NCI-H345 (cell line): ENCODE measurements around the gene FSD2.
"Not testable (repeated sequence)": the region's sequence is repeated elsewhere in the genome, so short reads cannot be mapped to it uniquely, and the experiment has no call there.

ENCODE experiments used
- DNase-seq: peaks from one replicate; lab custom pipeline; 2025; lab: John Stamatoyannopoulos, UW

Gene FSD2

GRCh38 chr15:82742134-82742533 is 63.7 kb downstream of the FSD2 start:
- no peak for DNase-seq

DNA sequence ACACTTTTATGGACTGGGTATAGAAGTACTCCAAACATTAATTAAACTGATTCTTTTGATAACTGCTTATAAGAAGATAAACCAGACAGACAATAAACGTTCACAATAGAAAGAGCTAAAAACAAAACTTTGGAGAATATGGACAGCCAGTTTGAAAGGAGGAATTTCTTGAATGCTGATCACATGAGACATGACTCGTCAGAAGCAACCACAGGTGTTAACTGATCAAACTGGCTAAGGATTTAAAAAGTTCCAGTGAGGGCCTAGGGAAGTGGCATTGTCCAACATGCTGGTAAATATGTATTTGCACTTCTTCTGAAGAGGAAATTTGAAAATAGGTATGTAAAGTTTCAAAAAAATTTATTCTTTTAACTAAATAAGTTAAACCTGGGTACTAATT is 66.8 kb downstream of the FSD2 start:
- DNase-seq: no peak

DNA sequence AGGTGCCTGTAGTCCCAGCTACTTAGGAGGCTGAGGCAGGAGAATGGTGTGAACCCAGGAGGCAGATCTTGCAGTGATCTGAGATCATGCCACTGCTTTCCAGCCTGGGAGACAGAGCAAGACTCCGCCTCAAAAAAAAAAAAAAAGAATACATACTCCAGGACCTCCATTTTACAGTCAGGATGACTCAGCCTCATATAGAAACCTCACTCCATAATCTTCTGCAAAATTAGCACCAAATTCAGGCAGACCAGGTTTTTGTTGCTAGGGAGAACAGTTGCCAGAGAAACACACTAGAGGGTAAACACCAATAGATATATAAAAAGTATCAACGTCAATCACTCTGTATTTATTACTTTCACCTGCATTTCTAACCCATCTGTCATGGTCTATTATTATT is 67.9 kb downstream of the FSD2 start:
- no peak for DNase-seq

DNA sequence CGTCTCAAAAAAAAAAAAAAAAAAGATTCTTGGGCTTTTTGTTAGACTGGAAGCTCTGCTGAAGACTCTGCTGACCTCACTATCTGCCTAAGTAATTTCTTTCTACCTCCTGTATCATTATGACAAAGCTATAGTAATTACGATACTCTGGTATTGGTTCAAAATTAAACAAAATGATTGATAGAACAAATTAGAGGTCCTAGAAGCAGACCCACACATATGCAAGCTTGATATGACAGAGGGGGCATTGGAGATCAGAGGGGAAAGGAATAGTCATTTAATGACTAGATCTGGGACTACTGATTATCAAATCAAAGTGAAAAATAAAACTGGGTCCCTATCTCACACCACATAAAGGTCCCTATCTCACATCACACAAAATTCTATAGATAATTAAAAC is 74.3 kb downstream of the FSD2 start:
- DNase-seq: no peak

DNA sequence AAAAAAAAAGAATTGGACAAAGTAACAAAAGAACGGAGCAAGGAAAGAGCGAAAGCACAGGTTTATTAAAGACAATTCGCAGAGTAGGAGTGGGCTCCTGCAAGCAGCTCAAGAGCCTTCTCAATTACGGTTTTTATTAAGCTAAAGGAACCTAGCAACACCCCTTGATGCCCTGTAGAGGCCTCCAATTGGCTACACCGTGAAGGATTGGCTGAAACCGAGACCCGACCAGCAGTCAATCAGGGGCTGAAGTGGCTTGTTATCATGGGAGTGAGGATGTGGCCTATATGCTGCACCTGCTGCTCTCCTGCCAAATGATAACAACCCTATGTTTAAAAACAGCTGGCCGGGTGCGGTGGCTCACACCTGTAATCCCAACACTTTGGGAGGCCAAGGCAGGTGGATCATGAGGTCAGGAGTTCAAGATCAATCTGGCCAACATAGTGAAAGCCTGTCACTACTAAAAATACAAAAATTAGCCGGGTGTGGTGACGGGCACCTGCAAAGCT is 75.8 kb downstream of the FSD2 start:
- DNase-seq: no peak

- DNase-seq: no peak
Measured at GRCh38 chr15:82726816-82727215, 79.1 kb downstream of the FSD2 start.

DNA sequence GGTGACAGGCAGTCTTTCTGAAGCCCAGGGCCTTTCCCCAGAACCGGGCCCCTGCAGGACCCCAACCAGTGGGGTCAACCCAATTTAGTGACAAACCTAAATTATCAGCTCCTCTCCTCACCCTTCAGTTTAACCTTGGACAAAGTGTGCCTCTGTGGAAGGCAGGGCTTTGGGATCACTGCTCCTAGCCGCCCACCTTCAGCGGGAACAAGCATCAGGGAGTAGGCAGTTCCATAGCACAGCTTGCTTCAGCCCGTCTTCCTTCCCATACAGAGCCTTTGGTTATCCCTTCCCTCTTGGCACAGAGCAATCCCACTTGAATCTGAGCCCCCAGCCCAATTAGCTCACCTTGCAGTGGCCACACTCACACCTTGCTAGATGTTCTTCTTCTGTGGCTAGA is 90.9 kb downstream of the FSD2 start:
- DNase-seq: no peak

GRCh38 chr15:82714016-82714415 is 91.9 kb downstream of the FSD2 start:
- DNase-seq: no peak

- no peak for DNase-seq
Measured at GRCh38 chr15:82712036-82712435, 93.8 kb downstream of the FSD2 start.

DNA sequence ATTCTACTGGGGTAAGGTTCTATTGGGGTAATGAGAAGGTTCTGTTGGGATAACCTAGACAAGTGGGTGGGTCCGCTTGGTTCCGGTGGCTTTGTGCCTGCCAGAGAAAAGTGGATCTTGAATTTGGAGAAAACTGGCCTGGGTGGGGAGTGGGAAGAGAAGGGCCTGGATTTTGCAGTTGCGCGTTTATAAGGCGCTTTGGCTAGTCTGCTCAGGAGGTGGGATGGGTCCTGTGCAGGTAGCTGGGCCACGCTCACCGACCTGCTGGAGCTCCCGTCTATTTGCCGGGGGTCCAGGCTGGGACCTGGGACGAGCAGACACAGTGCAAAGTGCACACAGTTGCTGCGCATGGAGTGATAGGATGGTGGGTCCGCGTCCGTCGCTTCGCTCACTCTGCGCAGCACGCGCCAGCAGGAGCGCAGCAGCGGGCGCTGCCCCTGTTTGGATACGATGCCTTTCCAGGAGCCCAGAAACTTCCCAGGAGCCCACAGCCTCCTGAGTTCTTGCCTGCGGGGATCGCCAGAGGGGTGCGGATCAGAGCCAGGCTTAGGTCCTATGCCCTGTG is 94.9 kb downstream of the FSD2 start:
- DNase-seq: no peak

- DNase-seq: no peak
Measured at GRCh38 chr15:82710208-82710555, 95.7 kb downstream of the FSD2 start.

GRCh38 chr15:82709421-82710207 is 96.3 kb downstream of the FSD2 start, which contains the start of gene AP3B2:
Gene AP3B2, minus strand, starts transcription at chr15:82709875. Its CDS starts 169 bp downstream, at chr15:82709706.
- peak; percentile 79 for DNase-seq

GRCh38 chr15:82709081-82709420 is 96.8 kb downstream of the FSD2 start:
- peak; percentile 24 for DNase-seq

DNA sequence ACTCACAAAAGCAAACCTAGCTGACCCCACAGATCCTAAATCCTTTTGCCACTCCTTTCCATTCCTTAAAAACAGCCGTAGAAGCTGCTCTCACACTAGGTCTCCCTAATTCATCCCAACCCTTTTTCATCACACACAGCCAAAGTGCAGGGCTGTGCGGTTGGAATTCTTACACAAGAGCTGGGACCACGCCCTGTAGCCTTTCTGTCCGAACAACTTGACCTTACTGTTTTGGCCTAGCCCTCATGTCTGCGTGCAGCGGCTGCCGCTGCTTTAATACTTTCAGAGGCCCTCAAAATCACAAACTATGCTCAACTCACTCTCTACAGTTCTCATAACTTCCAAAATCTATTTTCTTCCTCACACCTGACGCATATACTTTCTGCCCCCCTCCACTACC is 100.0 kb downstream of the FSD2 start:
- DNase-seq: not testable (repeated sequence)
